ENCODE measurements around the gene PKDREJ. TPM values are rescaled to one million over a fixed set of nuclear protein-coding genes. Genes with fewer than 3 reads are reported as not detected.
A peak's percentile ranks its signal among the peaks of the same experiment; 100 is the strongest.

PKDREJ gene
- total RNA-seq, 2 experiments from 2014 or later = not detected

DNA sequence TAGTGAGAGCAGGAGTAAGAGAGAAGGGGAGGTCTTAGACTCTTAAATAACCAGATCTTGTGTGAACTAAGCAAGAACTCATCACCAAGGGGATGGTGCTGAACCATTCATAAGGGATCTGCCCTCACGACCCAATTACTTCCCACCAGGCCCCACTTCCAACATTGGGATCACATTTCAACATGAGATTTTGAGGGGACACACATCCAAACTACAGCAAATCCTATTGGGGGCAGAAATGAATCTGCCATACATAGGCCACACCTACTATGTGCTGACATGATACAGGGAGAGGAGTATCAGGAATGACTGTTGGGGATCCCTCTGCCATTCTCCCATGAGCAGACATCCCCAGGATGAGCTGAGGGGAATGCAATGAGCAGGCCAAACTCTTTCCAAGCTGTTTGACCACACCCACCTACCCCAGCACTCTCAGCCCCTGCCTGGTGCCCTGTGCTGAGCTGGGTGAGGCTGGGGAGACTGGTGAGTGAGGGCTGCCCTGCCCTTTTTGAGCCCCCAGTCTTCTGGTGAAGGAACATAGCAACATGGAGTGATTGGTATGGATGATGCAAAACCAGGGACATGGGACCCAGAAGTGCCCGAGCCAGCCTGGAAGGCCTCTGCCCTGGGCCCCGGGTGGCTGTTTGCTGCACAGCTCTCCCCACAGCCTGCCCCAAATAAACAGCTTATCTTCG is 32.3 kb upstream of the PKDREJ start:
- Mint-ChIP-seq H3K36me3 (peaks cover 30% of the 10 kb centered on the region), H3K27ac (peak overlapping the region; percentile 90), H3K27me3 (no peaks in the 10 kb centered on the region), H3K9me3 (no peaks in the 10 kb centered on the region), H3K4me3 (peak overlapping the region; percentile 77), H3K4me1 (ENCODE audit: low read depth) (peaks cover 29% of the 10 kb centered on the region)
- intact Hi-C loops (cut with micrococcal nuclease) = loop anchor here (5.0 to 10.0 kb wide), 2 partner anchors 148 to 261 kb away; no protein-coding TSS in a partner anchor
- CTCF ChIA-PET = interaction anchor here (1.0 to 1.9 kb wide), 7 partner anchors 20 to 289 kb away, joined by 4 to 19 read pairs (median 6); partner anchors contain the start of gene TTC38
- DNase-seq = no peak
- POLR2A ChIA-PET = interaction anchor here (1.3 to 1.7 kb wide), 2 partner anchors 45 to 144 kb away, joined by 4 to 6 read pairs; partner anchors contain the start of gene CDPF1

DNA sequence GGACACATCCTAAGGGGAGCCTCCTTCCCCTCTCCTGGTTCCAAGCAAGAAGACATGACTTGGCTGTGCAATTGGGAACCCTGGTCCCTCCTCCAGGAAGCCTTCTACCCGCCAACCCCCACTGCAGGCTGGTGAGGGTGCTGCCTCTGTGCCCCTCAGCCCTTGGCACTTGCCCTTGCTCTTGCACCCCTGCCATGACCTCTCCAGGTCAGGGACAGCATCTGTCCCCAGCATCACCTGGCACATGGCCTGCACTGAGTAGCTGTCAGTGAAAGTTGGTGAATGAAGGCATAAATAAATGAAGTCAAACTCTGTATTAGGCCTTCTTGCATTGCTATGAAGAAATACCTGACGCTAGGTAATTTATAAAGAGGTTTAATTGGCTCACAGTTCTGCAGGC is 31.6 kb upstream of the PKDREJ start:
- Mint-ChIP-seq H3K4me3 (peak overlapping the region; percentile 77), H3K27me3 (no peaks in the 10 kb centered on the region), H3K4me1 (ENCODE audit: low read depth) (peaks cover 29% of the 10 kb centered on the region), H3K9me3 (no peaks in the 10 kb centered on the region), H3K36me3 (peaks cover 26% of the 10 kb centered on the region), H3K27ac (peak overlapping the region; percentile 65)
- no peak for DNase-seq
- intact Hi-C loops (cut with micrococcal nuclease) = loop anchor here (5.0 to 10.0 kb wide), 2 partner anchors 147 to 260 kb away; no protein-coding TSS in a partner anchor
- POLR2A ChIA-PET = no interaction called here
- CTCF ChIA-PET = interaction anchor here (1.9 kb wide), 1 partner anchor 27 kb away, joined by 7 read pairs; the partner anchor contains the start of gene TTC38

DNA sequence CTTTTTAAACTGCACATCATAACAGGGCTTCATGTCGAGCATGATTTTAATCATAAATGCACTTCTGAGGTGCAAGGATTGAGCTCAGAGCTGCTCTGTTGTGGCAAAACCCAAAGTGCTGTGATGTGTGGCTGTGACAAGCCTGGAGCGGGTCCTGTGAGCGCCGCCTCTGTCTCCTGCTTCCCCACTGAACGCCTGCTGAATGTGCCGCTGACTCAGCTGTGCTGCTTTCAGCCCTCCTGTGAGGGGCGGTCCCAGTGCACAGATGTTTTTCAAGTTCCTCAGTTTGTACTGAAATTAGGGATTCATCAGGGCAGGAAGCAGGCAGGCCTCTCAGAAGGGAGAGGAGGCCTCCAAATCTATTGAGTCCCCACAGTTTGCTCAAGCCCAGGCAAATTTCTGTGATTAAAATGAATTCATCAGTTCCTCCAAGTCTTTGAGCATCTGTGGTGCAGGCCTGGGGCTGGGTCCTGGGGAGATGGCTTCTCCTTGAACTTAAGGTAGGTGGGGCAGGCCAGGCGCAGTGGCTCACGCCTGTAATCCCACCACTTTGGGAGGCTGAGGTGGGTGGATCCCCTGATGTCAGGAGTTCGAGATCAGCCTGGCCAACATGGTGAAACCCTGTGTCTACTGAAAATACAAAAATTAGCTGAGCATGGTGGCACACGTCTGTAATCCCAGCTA is 30.6 kb upstream of the PKDREJ start:
- H3K27ac Mint-ChIP-seq = no peak overlapping the region
- peak; percentile 24 for DNase-seq
- peaks cover 23% of the 10 kb centered on the region for H3K4me1 Mint-ChIP-seq (ENCODE audit: low read depth)
- intact Hi-C loops (cut with micrococcal nuclease) = loop anchor here (10.0 kb wide), 1 partner anchor 259 kb away; no protein-coding TSS in a partner anchor
- H3K9me3 Mint-ChIP-seq = no peaks in the 10 kb centered on the region
- POLR2A ChIA-PET = no interaction called here
- CTCF ChIA-PET = no interaction called here
- H3K36me3 Mint-ChIP-seq = peaks cover 17% of the 10 kb centered on the region
- H3K4me3 Mint-ChIP-seq = no peak overlapping the region
- no peaks in the 10 kb centered on the region for H3K27me3 Mint-ChIP-seq

DNA sequence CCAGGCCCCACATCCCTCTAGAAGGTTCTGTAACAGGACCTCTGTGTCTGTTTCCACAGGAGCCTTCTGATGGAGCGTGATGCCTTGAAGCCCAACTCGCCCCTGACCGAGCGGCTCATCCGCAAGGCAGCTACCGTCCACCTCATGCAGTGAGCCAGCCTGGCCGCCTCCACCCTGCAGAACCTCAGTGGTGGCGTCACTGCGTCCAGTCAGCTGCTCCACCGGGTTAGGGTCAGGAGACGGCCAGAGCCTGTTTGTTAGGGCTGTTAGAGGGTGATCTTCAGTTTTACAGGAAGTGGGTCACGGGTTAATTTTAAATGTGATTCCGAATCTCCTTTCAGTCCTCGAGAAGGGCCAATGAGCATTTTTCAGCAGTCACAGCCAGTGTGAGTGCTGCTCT is 29.6 kb upstream of the PKDREJ start:
- no peak overlapping the region for H3K27ac Mint-ChIP-seq

DNA sequence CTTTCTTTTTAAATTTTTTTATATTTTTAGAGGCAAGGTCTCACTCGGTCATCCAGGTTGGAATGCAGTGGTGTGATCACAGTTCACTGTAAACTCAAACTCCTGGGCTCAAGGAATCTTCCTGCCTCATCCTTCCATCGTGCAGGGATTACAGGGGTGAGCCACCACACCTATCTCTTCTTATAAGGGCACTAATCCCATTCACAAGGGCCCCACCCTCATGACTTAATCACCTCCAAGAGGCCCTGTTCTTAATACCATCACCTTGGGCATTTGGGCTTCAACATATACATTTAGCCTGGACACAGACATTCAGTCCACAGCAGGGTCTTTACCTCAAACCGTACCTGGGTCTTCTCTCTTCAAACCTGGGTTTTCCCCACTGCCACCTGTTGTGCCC is 29.0 kb upstream of the PKDREJ start:
- no peak for DNase-seq
- Mint-ChIP-seq H3K4me3 (no peak overlapping the region), H3K9me3 (no peaks in the 10 kb centered on the region), H3K27ac (no peak overlapping the region), H3K27me3 (no peaks in the 10 kb centered on the region), H3K36me3 (peaks cover 9% of the 10 kb centered on the region), H3K4me1 (ENCODE audit: low read depth) (peaks cover 23% of the 10 kb centered on the region)
- ChIA-PET POLR2A (no interaction called here), CTCF (no interaction called here)
- intact Hi-C loops (cut with micrococcal nuclease) = loop anchor here (10.0 kb wide), 1 partner anchor 257 kb away; no protein-coding TSS in a partner anchor

More for the DNA sequence above, 29.6 kb upstream of the PKDREJ start:
- Mint-ChIP-seq H3K4me3 (no peak overlapping the region), H3K4me1 (ENCODE audit: low read depth) (peaks cover 25% of the 10 kb centered on the region), H3K36me3 (peaks cover 14% of the 10 kb centered on the region), H3K9me3 (no peaks in the 10 kb centered on the region), H3K27me3 (no peaks in the 10 kb centered on the region)
- DNase-seq = no peak
- ChIA-PET POLR2A (no interaction called here), CTCF (no interaction called here)
- intact Hi-C loops (cut with micrococcal nuclease) = loop anchor here (10.0 kb wide), 1 partner anchor 258 kb away; no protein-coding TSS in a partner anchor

DNA sequence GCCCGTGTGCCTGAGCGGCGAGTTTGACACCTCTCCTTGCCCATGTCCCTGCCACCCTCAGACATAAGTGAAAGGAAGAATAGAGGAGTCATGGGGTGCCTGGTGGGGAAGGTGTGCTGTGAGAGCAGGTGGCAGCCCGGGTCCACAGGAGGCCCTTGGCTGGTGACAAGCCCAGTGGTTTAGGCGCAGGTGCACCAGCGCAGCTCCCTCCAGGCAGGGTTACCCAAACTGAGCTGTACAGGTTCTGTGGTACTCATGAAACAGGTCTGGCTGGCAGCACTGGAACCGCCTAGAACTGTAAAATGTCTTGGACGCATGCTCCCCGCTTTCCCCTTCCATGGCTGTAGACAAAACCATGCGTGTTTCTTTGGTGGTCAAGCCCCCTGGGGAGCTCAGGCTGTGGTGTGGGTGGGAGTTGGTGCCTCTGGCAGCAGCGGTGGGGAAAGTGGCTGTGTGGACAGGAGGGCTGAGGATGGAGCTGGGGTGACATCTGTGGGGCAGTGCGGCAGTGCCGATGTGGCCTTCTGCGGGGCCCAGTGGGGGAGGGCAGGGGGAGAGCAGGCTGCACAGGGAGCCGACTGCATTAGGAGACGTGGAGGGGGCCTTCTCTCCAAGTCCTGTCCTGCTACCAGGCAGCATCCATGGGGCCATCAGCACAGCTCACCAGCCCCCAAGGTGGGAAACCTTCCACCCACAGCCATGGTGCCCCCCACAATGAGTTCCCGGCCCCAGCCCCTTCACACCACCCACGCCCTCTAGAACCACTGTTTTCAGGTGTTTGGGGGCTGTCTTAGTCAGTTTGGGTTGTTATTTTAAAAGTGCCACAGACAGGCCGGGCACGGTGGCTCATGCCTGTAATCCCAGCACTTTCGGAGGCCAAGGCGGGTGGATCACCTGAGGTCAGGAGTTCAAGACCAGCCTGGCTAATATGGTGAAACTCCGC is 28.0 kb upstream of the PKDREJ start:
- POLR2A ChIA-PET = no interaction called here
- Mint-ChIP-seq H3K27ac (no peak overlapping the region), H3K4me3 (no peak overlapping the region), H3K4me1 (ENCODE audit: low read depth) (peaks cover 19% of the 10 kb centered on the region), H3K27me3 (no peaks in the 10 kb centered on the region), H3K9me3 (no peaks in the 10 kb centered on the region), H3K36me3 (peaks cover 6% of the 10 kb centered on the region)
- no peak for DNase-seq
- CTCF ChIA-PET = no interaction called here
- intact Hi-C loops (cut with micrococcal nuclease) = loop anchor here (10.0 kb wide), 1 partner anchor 256 kb away; no protein-coding TSS in a partner anchor

DNA sequence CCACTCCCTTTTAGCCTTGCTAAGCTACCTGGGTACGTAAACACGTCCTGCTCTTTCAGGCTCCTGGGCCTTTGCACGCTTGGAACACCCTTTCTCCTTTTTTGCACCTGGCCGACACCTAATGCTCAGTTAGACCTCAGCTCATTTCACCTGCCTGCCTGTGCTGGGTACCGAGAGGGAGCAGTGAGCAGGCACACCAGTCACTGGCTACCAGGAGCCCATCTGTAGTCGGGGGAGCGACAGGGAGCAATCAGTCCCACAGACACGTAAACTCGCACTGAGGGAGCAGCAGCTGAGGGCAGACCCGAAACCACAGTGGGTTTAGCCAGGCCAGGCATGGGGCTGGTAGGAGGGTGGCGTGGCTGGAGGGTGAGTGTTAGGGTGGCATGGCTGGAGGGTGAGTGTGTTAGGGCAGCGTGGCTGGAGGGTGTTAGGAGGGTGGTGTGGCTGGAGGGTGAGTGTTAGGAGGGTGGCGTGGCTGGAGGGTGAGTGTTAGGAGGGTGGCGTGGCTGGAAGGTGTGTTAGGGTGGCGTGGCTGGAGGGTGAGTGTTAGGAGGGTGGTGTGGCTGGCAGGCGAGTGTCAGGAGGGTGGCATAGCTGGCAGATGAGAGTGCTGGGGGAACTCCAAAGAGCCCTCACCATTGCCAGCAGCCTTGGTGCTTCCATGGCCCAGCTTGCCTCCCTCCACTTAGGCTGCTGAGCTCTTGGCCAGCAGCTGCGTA is 27.1 kb upstream of the PKDREJ start:
- POLR2A ChIA-PET = no interaction called here
- no peak for DNase-seq
- peaks cover 11% of the 10 kb centered on the region for H3K4me1 Mint-ChIP-seq (ENCODE audit: low read depth)
- intact Hi-C loops (cut with micrococcal nuclease) = loop anchor here (10.0 kb wide), 1 partner anchor 255 kb away; no protein-coding TSS in a partner anchor
- H3K27me3 Mint-ChIP-seq = no peaks in the 10 kb centered on the region
- no peak overlapping the region for H3K4me3 Mint-ChIP-seq
- H3K36me3 Mint-ChIP-seq = peaks cover 6% of the 10 kb centered on the region
- CTCF ChIA-PET = no interaction called here
- no peak overlapping the region for H3K27ac Mint-ChIP-seq
- no peaks in the 10 kb centered on the region for H3K9me3 Mint-ChIP-seq

DNA sequence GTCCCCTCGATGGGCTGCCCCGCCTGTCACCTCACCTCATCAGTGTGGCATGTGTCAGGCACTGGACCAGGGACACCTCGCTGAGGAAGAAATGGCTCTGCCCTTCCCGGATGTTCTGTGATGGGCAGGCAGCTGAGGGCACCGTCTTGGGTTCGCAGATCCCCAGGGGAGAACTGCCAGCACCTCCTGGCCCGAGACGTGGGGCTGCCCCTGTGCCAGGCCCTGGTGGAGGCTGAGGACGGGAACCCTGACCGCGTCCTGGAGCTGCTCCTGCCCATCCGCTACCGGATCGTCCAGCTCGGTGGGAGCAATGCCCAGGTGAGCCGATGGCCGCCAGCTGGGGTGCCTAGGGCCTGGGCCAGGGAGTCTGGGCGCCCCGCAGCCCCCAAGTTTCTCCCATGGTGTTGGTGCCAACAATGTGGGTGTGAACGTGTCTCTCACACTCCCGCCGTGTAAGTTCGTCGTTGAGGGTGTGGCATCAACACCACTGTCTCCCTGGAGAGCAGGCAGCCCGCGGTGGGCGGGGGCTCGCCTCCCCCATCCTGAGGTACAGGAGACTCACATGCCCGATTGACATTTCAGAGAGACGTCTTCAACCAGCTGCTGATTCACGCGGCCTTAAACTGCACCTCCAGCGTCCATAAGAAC is 26.2 kb upstream of the PKDREJ start:
- no peak for DNase-seq
- ChIA-PET CTCF (no interaction called here), POLR2A (no interaction called here)
- H3K4me1 Mint-ChIP-seq (ENCODE audit: low read depth) = peaks cover 8% of the 10 kb centered on the region
- H3K9me3 Mint-ChIP-seq = no peaks in the 10 kb centered on the region
- H3K36me3 Mint-ChIP-seq = peaks cover 6% of the 10 kb centered on the region
- H3K27ac Mint-ChIP-seq = no peak overlapping the region
- no peaks in the 10 kb centered on the region for H3K27me3 Mint-ChIP-seq
- intact Hi-C loops (cut with micrococcal nuclease) = no loop called here
- no peak overlapping the region for H3K4me3 Mint-ChIP-seq

DNA sequence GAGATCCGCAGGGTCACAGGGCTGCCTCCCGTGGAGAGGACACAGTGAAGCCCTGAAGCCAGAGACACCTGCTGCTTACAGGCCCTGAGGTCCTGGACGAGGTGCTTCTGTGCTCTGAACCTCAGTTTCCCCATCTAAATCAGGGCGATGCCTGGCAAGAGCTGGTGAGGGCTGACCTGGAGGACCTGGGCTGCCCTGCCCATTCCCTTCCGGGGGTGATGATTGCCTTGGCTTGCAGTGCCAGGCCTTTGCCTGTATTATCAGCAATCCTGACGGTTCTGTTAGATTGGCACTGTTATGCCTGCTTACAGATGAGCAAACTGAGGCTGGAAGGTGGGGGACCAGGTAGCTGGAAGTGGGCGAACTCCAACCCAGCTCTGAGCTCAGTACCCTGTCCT is 25.7 kb upstream of the PKDREJ start:
- Mint-ChIP-seq H3K27me3 (no peaks in the 10 kb centered on the region), H3K4me3 (no peak overlapping the region), H3K27ac (no peak overlapping the region), H3K9me3 (no peaks in the 10 kb centered on the region), H3K36me3 (peaks cover 6% of the 10 kb centered on the region), H3K4me1 (ENCODE audit: low read depth) (peaks cover 8% of the 10 kb centered on the region)
- DNase-seq = no peak
- CTCF ChIA-PET = no interaction called here
- intact Hi-C loops (cut with micrococcal nuclease) = no loop called here
- POLR2A ChIA-PET = interaction anchor here (0.7 kb wide), 1 partner anchor 38 kb away, joined by 3 read pairs; the partner anchor contains the start of gene CDPF1

DNA sequence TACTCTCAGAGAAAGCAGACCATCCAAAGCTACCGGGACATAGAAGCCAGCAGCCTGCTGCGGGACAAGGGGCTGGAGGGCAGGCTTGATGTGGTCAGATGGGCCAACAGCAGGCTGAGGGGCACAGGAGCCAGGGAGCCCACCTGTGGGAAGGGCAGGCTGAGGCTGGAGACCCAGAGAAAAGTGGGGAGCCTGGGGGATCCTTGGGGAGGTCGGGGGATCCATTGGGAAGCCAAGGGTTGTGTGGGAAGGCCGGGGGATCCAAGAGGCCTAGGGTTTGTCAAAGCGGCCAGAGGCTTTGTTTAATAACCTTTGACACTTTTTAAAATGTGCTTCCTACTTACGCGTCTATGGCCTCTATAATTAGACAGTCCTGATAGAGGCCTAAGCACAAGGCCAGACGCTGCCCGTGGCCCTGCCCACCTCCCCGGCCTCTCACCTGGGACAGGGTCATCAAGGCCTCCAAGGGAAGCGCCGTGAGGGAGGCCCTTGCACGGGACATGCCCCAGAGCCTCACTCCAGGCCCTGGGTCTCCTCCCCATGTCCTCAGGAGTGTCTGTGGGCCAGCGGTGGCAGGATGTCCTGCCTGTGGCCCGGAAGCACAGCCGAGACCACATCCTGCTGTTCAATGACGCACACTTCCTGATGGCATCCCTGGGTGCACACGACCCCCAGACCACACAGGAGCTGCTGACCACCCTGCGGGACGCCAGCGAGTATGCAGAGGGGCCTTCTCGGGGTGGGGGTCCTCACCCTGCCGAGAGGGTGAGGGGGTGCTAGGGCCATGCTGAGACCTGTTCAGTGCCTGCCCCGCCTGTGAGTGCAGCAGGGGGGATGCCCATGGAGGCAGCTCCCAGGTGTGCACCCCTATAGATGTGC is 25.0 kb upstream of the PKDREJ start:
- intact Hi-C loops (cut with micrococcal nuclease) = no loop called here
- H3K27me3 Mint-ChIP-seq = no peaks in the 10 kb centered on the region
- DNase-seq = peak; percentile 61
- CTCF ChIA-PET = no interaction called here
- peaks cover 8% of the 10 kb centered on the region for H3K4me1 Mint-ChIP-seq (ENCODE audit: low read depth)
- peaks cover 6% of the 10 kb centered on the region for H3K36me3 Mint-ChIP-seq
- H3K27ac Mint-ChIP-seq = peak overlapping the region; percentile 54
- H3K9me3 Mint-ChIP-seq = no peaks in the 10 kb centered on the region
- POLR2A ChIA-PET = interaction anchor here (0.7 kb wide), 1 partner anchor 38 kb away, joined by 3 read pairs; the partner anchor contains the start of gene CDPF1
- H3K4me3 Mint-ChIP-seq = peak overlapping the region; percentile 65
